H1 (cell line): ENCODE results near the gene MYH11. TPM values are rescaled to one million over a fixed set of nuclear protein-coding genes. Genes with fewer than 3 reads are reported as not detected.

Source experiments
- BCL11A ChIP-seq, 2 experiments: IDR thresholded peaks; one replicate each; pipeline ENCODE4 v1.6.1; 2011; ENCODE audit warnings: low read depth in 2 of 2, low read length in 2 of 2, mild to moderate bottlenecking in 2 of 2
- RFX5 ChIP-seq: IDR thresholded peaks from 2 replicates; pipeline ENCODE4 v1.6.1; 2011; ENCODE audit warnings: low read depth, low read length, improper control_type of control experiment, borderline replicate concordance
- polyA plus RNA-seq, 7 experiments: library from polyadenylated mRNA; depleted of rRNA in 3 of 7; stranded (reverse) in 5 of 7; unstranded in 2 of 7; fragments of >200 nt in 5 of 7; fragments of 200-250 nt in 2 of 7; gene quantifications; 1 replicate in 5 of 7; 2 replicates in 1 of 7; 4 replicates in 1 of 7; pipeline versions ENCODE4 v1.2.1 to v1.2.3, GENCODE V29; 2011 to 2013; ENCODE audit warnings: missing spikeins in 2 of 7, mixed read lengths in 2 of 7
- total RNA-seq: library from RNA; stranded (reverse); fragmentation: NEBNext Ultra II Directional; extraction: Animal tissue kit (Norgen Biotek cat#: 25700); gene quantifications from 2 replicates; pipeline ENCODE4 v1.2.1, GENCODE V29; 2021

Gene MYH11
- total and polyA plus RNA-seq, 2 of the 8 experiments (the other 6 are each of a cell fraction or from before 2014, with no cell fraction given): 0.11 to 0.78 TPM

DNA sequence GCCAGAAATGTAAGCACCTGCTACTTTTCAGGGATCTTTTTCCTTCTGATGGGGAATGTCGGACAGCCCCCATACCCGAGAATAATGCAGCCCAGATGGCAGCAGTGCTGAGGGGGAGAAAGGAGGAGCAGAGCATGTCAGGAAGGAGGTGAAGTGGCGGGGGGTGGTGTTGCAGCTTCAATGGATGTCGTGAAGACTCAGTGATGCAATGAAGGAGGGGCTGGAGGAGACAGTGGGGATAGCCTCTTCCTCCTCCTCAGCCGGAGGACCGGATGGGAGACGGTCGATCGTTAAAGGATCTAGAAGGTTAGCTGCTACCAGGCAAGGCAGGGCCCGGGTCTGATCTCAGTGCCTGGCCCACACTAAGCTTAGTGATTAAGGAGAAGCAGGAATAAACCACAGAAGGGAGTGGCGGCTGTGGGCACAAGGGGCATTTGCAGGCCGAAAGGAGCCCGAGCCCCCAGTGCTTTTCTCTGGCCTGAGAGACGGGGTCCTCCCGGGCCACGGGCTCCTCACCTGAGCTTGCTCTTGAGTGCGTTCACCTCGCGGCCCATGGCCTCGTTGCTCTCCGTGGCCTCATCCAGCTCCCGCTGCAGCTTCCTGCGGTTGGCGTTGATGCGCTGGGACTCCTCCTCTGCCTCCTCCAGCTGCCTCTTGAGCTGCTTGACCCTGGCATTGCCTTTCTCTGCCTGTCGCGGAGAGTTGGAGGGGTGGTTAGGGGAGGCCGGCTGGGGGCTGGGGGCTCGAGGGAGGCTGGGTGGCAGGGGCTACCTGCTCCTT lies 142.2 kb downstream of the MYH11 start (continued):
- TF ChIP-seq BCL11A (IDR thresholded peaks at IDR 0.05; ENCODE audit: low read depth in 2 of 2, low read length in 2 of 2) (no peak), RFX5 (no peak)
